ENCODE measurements around the gene OSBPL1A.

- TF ChIP-seq POLR2A (IDR thresholded peaks at IDR 0.05) (peak in 1 of 2 donors; percentile 8), CTCF (IDR thresholded peaks at IDR 0.05) (no peak)
Measured at GRCh38 chr18:24230766-24231165, 166.9 kb downstream of the OSBPL1A start.

All from Peyer's patch (tissue), 4 donors.